ENCODE results near the gene HSPA9. TPM values are rescaled to one million over a fixed set of nuclear protein-coding genes. Genes with fewer than 3 reads are reported as not detected.

Gene HSPA9
- total RNA-seq, 4 donors from 2014 or later = 152 to 221 (median 160) TPM

DNA sequence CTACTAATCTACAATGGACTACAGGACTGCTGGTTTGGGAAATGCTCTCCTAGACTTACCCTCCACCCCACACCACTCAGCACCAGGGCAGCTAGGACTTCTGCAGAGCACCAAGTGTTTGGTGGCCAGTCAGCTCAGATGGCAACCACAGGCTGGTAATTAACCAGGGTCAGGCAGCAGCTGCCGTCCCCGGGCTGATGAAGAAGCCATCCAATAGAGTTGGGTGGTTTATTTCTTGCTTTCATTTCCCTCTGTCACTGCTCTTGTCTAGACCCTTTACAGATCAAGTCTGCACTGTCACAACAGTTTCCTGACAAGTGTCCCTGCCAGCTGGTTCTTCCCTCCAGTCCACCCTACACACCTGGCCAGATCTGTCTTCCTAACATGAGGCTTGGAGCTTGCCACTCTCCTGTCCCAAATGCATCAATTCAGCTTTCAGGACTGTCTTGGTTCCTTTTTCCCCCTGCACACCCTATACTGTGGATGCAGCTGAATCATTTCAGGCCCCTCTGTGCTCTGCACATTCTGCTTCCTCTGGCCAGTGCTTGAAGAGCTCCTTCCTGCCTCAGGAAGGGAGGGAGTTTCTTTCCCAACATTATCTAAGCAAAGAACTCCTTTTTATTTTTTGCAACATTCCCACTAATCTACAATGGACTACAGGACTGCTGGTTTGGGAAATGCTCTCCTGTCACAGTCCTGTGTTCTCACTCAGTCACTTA lies 30.2 kb upstream of the HSPA9 start:
- DNase-seq = no peak

DNA sequence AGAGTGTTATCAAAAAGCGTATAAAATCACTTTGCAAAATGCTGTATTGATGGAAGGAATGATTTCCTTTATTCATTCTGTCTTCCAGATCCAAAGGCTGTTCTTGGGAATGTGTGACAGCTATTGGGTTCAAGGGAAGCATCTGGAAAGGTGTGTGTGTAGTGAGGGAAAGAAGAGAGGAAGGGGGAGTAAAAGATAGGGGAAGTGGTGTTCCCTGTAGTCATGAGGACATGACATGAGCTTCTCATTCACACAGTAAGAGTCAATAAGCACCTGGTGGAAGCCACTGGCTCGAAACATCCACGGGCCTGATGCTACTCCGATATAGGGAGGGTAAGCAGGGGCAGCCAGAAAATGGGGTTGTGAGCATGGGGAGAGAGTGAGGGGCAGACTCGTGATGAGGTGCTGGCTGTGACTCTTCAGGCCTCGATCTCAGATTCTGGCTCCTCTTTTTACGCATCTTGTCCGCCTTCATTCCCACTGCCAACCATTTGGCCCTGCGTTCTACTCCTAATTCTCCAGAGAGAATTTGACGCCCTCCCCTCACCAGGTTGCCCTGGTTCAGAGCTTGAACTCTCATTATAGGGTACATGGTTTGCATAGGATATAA lies 29.1 kb upstream of the HSPA9 start:
- Histone ChIP-seq H3K27ac (no peak overlapping the region), H3K4me3 (no peak overlapping the region), H3K9me3 (no peaks in the 10 kb centered on the region), H3K27me3 (no peaks in the 10 kb centered on the region), H3K4me1 (no peaks in the 10 kb centered on the region), H3K36me3 (no peaks in the 10 kb centered on the region)
- DNase-seq = no peak
- TF ChIP-seq, protein P1, sequence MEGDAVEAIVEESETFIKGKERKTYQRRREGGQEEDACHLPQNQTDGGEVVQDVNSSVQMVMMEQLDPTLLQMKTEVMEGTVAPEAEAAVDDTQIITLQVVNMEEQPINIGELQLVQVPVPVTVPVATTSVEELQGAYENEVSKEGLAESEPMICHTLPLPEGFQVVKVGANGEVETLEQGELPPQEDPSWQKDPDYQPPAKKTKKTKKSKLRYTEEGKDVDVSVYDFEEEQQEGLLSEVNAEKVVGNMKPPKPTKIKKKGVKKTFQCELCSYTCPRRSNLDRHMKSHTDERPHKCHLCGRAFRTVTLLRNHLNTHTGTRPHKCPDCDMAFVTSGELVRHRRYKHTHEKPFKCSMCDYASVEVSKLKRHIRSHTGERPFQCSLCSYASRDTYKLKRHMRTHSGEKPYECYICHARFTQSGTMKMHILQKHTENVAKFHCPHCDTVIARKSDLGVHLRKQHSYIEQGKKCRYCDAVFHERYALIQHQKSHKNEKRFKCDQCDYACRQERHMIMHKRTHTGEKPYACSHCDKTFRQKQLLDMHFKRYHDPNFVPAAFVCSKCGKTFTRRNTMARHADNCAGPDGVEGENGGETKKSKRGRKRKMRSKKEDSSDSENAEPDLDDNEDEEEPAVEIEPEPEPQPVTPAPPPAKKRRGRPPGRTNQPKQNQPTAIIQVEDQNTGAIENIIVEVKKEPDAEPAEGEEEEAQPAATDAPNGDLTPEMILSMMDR (IDR thresholded peaks at IDR 0.05) = no peak
- no peak for TF ChIP-seq POLR2A (IDR thresholded peaks at IDR 0.05)

More for the DNA sequence above, 30.2 kb upstream of the HSPA9 start:
- H3K36me3 ChIP-seq = no peaks in the 10 kb centered on the region
- no peaks in the 10 kb centered on the region for H3K27me3 ChIP-seq
- H3K27ac ChIP-seq = no peak overlapping the region
- no peak for TF ChIP-seq POLR2A (IDR thresholded peaks at IDR 0.05)
- TF ChIP-seq, protein P1 (IDR thresholded peaks at IDR 0.05) = no peak
- no peak overlapping the region for H3K4me3 ChIP-seq
- H3K4me1 ChIP-seq = no peaks in the 10 kb centered on the region
- no peaks in the 10 kb centered on the region for H3K9me3 ChIP-seq

DNA sequence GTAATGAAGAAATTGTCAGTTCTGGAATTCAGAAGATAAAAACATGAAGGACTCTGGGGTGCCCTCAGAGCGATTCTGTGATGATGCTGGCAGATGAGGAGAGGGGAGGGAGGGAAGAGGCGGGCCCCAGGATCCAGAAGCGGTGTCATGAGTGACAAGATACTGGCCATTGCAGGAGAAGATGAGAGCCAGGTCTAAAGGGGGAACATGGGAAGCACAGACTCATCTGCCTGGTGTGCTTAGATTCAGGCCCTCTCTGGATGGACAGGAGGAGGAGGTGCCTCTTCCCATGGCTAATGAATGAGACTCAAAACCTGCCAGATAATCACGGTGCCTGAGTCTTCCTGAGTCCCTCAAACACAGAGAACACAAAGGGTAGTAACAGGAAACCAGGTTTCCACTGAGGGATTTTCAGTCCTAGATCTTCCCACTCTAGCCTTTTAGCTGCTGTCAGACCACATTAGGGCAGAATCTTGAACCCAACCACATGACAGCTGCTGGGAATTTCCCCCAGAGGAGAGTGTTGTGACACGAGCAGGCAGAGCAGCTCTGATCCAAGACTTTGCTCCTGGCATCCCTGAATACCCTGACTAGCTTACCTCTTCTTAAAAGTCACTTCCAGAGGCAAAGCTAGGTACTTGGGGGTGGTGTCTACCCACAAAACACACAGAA lies 28.2 kb upstream of the HSPA9 start:
- TF ChIP-seq, protein P1 (IDR thresholded peaks at IDR 0.05) = no peak
- no peak for TF ChIP-seq POLR2A (IDR thresholded peaks at IDR 0.05)
- no peak overlapping the region for H3K4me3 ChIP-seq
- H3K9me3 ChIP-seq = no peaks in the 10 kb centered on the region
- H3K4me1 ChIP-seq = no peaks in the 10 kb centered on the region
- H3K27ac ChIP-seq = no peak overlapping the region
- no peaks in the 10 kb centered on the region for H3K27me3 ChIP-seq
- DNase-seq = no peak
- no peaks in the 10 kb centered on the region for H3K36me3 ChIP-seq

DNA sequence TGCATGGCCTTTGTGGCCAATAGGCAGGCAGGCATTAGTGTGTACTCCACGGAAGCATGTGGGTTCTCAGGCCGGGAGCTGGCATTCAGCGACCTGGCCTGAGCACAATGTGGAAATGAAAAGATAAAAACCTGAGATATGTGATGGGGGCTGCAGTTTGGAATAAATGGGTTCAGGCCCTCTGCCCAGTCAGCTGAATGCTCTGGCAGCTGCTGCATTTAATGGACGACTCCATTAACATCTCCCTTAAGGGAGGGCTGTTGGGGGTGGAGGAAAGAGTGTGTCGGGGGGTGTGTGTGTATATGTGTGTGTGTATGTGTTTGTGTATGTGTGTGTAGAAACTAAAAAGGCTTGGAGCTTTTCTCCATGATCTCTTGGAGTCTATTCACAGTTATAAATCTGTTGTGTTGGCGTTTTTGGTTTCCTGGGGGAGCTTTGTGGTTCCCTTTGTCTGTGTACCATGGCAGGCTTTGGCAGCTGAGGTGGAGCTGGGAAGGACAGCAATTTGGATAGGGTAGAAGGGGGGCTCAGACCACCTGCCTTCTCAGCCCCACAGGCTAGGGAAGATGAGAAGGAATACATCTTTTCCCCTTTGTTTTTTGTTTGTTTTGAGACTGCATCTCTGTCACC lies 27.3 kb upstream of the HSPA9 start:
- no peak for DNase-seq
- Histone ChIP-seq H3K27ac (no peak overlapping the region), H3K4me1 (no peaks in the 10 kb centered on the region), H3K36me3 (no peaks in the 10 kb centered on the region), H3K27me3 (no peaks in the 10 kb centered on the region), H3K4me3 (no peak overlapping the region), H3K9me3 (no peaks in the 10 kb centered on the region)
- TF ChIP-seq POLR2A (IDR thresholded peaks at IDR 0.05) = no peak
- TF ChIP-seq, protein P1 (IDR thresholded peaks at IDR 0.05) = no peak

DNA sequence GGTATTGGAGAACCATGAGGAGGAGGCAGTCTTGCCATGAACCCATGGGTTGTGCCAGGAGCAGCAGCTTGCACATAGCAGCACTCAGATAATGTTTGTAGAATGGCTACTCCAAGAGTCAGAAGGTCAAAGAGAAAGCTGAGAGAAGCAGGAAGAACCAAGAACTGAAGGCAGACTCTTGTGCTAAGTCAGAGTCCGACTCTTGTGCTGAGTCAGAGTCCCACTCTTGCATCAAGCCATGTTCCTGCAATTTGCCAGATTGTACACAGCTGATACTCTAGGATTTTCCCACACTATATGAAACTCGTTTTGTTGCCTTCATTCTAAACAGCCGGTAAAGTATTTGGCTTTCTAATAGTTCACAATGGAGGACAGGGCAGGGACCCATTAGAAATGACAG lies 26.2 kb upstream of the HSPA9 start:
- H3K36me3 ChIP-seq = no peaks in the 10 kb centered on the region
- no peaks in the 10 kb centered on the region for H3K9me3 ChIP-seq
- DNase-seq = no peak
- TF ChIP-seq, protein P1 (IDR thresholded peaks at IDR 0.05) = no peak
- no peak for TF ChIP-seq POLR2A (IDR thresholded peaks at IDR 0.05)
- H3K27me3 ChIP-seq = no peaks in the 10 kb centered on the region
- H3K4me1 ChIP-seq = no peaks in the 10 kb centered on the region
- H3K27ac ChIP-seq = no peak overlapping the region
- no peak overlapping the region for H3K4me3 ChIP-seq
